Heart left ventricle (tissue), 13 donors: ENCODE measurements around the gene BAG1.

ENCODE experiments used
- CTCF ChIP-seq, 12 donors: fragments of 200-600 bp; sonication (generic) in 4 of 12; IDR thresholded peaks; one replicate each; pipeline versions ENCODE4 v1.5.0 to v1.8.0; 2018 to 2022; ENCODE audit warnings: antibody characterized with exemption in 12 of 12, mild to moderate bottlenecking in 5 of 12
- POLR2A ChIP-seq, 2 donors: fragments of 450-650 bp; IDR thresholded peaks; one replicate each; pipeline ENCODE4 v1.6.1; 2017; ENCODE audit warnings: antibody characterized with exemption in 2 of 2, mild to moderate bottlenecking in 2 of 2, moderate library complexity in 2 of 2
- donor health status: ischemic (EF 13 %, LVEDD 7.1; RV severe dilation, severe dysfunction).
- donor health status: DM: no; HTN: yes; CAD: no.
- donor health status: DM: no; HTN: no; CAD: no.
- donor health status: ischemic (EF 25% LVEDD 6.9; RV normal size, moderate dysfunction).
- donor health status: ischemic (EF 25% LVEDD 5.7; RV mildly dilated, moderate dysfunction).
- donor health status: ischemic (EF 35%, LVEDD 5.7; RV mildly dilated, moderate dysfunction).
- donor health status: nonischemic (EF 11% LVEDD 7.7; RV severe dilation, severe dysfunction).
- donor health status: DM: yes; HTN: yes; CAD: no.
- donor health status: PGD.
- donor health status: ischemic (EF 29% LVEDD 5.4; RV normal size, mild dysfunction).
- donor health status: nonischemic (EF 23%, LVEDD 6.1; RV moderate dilation, normal function).

GRCh38 chr9:33257276-33257675 is 7.2 kb downstream of the BAG1 start:
- no peak for TF ChIP-seq CTCF (IDR thresholded peaks at IDR 0.05)
- no peak for TF ChIP-seq POLR2A (IDR thresholded peaks at IDR 0.05)
